Upper lobe of right lung (tissue), 1 donor: ENCODE measurements around the gene DUOXA1. TPM values are rescaled to one million over a fixed set of nuclear protein-coding genes. Genes with fewer than 3 reads are reported as not detected.

ENCODE experiments used
- ATAC-seq: fragments of 200-7000 bp; cut with Tn5 transposase; one replicate; pipeline ENCODE4 v1.9.1; 2020; ENCODE audit warnings: mild to moderate bottlenecking, moderate library complexity
- DNase-seq: peaks from one replicate; pipeline ENCODE4 v3.0.0-alpha.2; 2020
- H3K27ac ChIP-seq: fragments of 200-600 bp; one replicate; pipeline ENCODE4 v1.8.0; 2022
- H3K27me3 ChIP-seq: fragments of 200-600 bp; one replicate; pipeline ENCODE4 v1.8.0; 2022; ENCODE audit warnings: mild to moderate bottlenecking
- H3K36me3 ChIP-seq: fragments of 200-600 bp; one replicate; pipeline ENCODE4 v1.8.0; 2022
- H3K4me1 ChIP-seq: fragments of 200-600 bp; one replicate; pipeline ENCODE4 v1.8.0; 2022
- H3K4me3 ChIP-seq: fragments of 200-600 bp; one replicate; pipeline ENCODE4 v1.8.0; 2022; ENCODE audit warnings: mild to moderate bottlenecking
- H3K9me3 ChIP-seq: fragments of 200-600 bp; one replicate; pipeline ENCODE4 v1.8.0; 2022
- CTCF ChIP-seq: fragments of 200-600 bp; IDR thresholded peaks from one replicate; pipeline ENCODE4 v1.8.0; 2022; ENCODE audit warnings: antibody characterized with exemption
- intact Hi-C: fragments of 100-400 bp; cut with DNase I; formaldehyde crosslinking; loops from one replicate; pipeline ENCODE4 v1.11.0; 2022
- total RNA-seq: library from RNA; stranded (reverse); fragmentation: NEBNext Ultra II Directional; extraction: Animal tissue kit (Norgen Biotek cat#: 25700); gene quantifications from one replicate; pipeline ENCODE4 v1.2.1, GENCODE V29; 2021
- donor health status: DM: no; HTN: yes; CAD: no; lungs with severe emphysema.

The DUOXA1 gene
- total RNA-seq, 1 donor from 2014 or later, result 138 TPM

GRCh38 chr15:45093622-45094357 is 35.9 kb downstream of the DUOXA1 start:
- no peak for ATAC-seq
- no peak for DNase-seq
- intact Hi-C loops, result no loop called here

GRCh38 chr15:45093013-45093412 is 36.7 kb downstream of the DUOXA1 start:
- Histone ChIP-seq H3K27me3 (peaks cover under 1% of the 10 kb centered on the region), H3K4me1 (no peaks in the 10 kb centered on the region), H3K36me3 (no peaks in the 10 kb centered on the region), H3K27ac (no peak overlapping the region), H3K4me3 (no peak overlapping the region), H3K9me3 (no peaks in the 10 kb centered on the region)
- intact Hi-C loops, result no loop called here
- ATAC-seq (no peak), DNase-seq (no peak)
- no peak for TF ChIP-seq CTCF

More at GRCh38 chr15:45093622-45094357, 35.9 kb downstream of the DUOXA1 start:
- Histone ChIP-seq H3K4me1 (no peaks in the 10 kb centered on the region), H3K27me3 (no peaks in the 10 kb centered on the region), H3K36me3 (no peaks in the 10 kb centered on the region), H3K27ac (no peak overlapping the region), H3K9me3 (no peaks in the 10 kb centered on the region), H3K4me3 (no peak overlapping the region)
- TF ChIP-seq CTCF, result no peak

- H3K4me1 ChIP-seq, result no peaks in the 10 kb centered on the region
- intact Hi-C loops, result no loop called here
- no peak for TF ChIP-seq CTCF
- peaks cover 3% of the 10 kb centered on the region for H3K27me3 ChIP-seq
- H3K36me3 ChIP-seq, result no peaks in the 10 kb centered on the region
- H3K9me3 ChIP-seq, result no peaks in the 10 kb centered on the region
- ATAC-seq (no peak), DNase-seq (no peak)
- H3K27ac ChIP-seq, result no peak overlapping the region
- no peak overlapping the region for H3K4me3 ChIP-seq
Measured at GRCh38 chr15:45091576-45091975, 38.1 kb downstream of the DUOXA1 start.

- no peak for DNase-seq
- no peak for ATAC-seq
Measured at GRCh38 chr15:45091161-45091560, 38.5 kb downstream of the DUOXA1 start.

GRCh38 chr15:45089712-45090373 is 39.8 kb downstream of the DUOXA1 start:
- DNase-seq (no peak), ATAC-seq (no peak)
- Histone ChIP-seq H3K4me1 (no peaks in the 10 kb centered on the region), H3K9me3 (no peaks in the 10 kb centered on the region), H3K4me3 (no peak overlapping the region), H3K27ac (no peak overlapping the region), H3K36me3 (no peaks in the 10 kb centered on the region), H3K27me3 (peaks cover 16% of the 10 kb centered on the region)
- TF ChIP-seq CTCF, result no peak
- intact Hi-C loops, result no loop called here

More at GRCh38 chr15:45091161-45091560, 38.5 kb downstream of the DUOXA1 start:
- intact Hi-C loops, result no loop called here
- Histone ChIP-seq H3K4me3 (no peak overlapping the region), H3K27me3 (peaks cover 5% of the 10 kb centered on the region), H3K4me1 (no peaks in the 10 kb centered on the region), H3K36me3 (no peaks in the 10 kb centered on the region), H3K27ac (no peak overlapping the region), H3K9me3 (no peaks in the 10 kb centered on the region)
- no peak for TF ChIP-seq CTCF
